CD4-positive, CD25-positive, alpha-beta regulatory T cell (primary cell): ENCODE results near the gene RTN4RL1. TPM values are rescaled to one million over a fixed set of nuclear protein-coding genes. Genes with fewer than 3 reads are reported as not detected.

ENCODE experiments used
- ATAC-seq, 2 donors: fragments of 150-1000 bp; cut with Tn5 transposase; one replicate each; pipeline ENCODE4 v1.10.0; 2021; ENCODE audit warnings: low read depth in 2 of 2, moderate number of reproducible peaks in 2 of 2, moderate library complexity in 1 of 2
- DNase-seq, 3 donors: peaks; one replicate each; pipeline versions ENCODE4 v3.0.0 to v3.0.0-alpha.2; 2012 to 2022; ENCODE audit warnings: mixed read lengths in 1 of 3
- H3K27ac ChIP-seq: one replicate; pipeline ENCODE4 v1.7.0; 2013; ENCODE audit warnings: mild to moderate bottlenecking, low read length; ENCODE audit not compliant: insufficient read depth, poor library complexity, severe bottlenecking
- H3K27me3 ChIP-seq: one replicate; pipeline ENCODE4 v1.7.0; 2013; ENCODE audit warnings: low read length; ENCODE audit not compliant: control insufficient read depth, insufficient read depth
- H3K36me3 ChIP-seq: one replicate; pipeline ENCODE4 v1.7.0; 2013; ENCODE audit warnings: mild to moderate bottlenecking, low read length, moderate library complexity; ENCODE audit not compliant: control insufficient read depth, insufficient read depth
- H3K4me1 ChIP-seq: 2 replicates; pipeline ENCODE4 v1.7.0; 2013; ENCODE audit warnings: mild to moderate bottlenecking, low read length; ENCODE audit not compliant: insufficient read depth, control insufficient read depth, poor library complexity, severe bottlenecking
- H3K4me3 ChIP-seq: one replicate; pipeline ENCODE4 v1.7.0; 2013; ENCODE audit warnings: low read depth, mild to moderate bottlenecking, low read length, moderate library complexity
- H3K9me3 ChIP-seq, 2 experiments: 1 replicate in 1 of 2; 2 replicates in 1 of 2; pipeline ENCODE4 v1.7.0; 2013; ENCODE audit warnings: low read length in 2 of 2, mild to moderate bottlenecking in 1 of 2, moderate library complexity in 1 of 2; ENCODE audit not compliant: control insufficient read depth in 2 of 2
- H3K27ac Mint-ChIP-seq, 3 donors: one replicate each; pipeline ENCODE4 v1.8.0; 2020 to 2022; ENCODE audit warnings: mild to moderate bottlenecking in 3 of 3, mixed read lengths in 3 of 3, moderate library complexity in 2 of 3
- H3K27me3 Mint-ChIP-seq: one replicate; pipeline ENCODE4 v1.8.0; 2022; ENCODE audit warnings: mild to moderate bottlenecking, mixed read lengths
- H3K36me3 Mint-ChIP-seq: one replicate; pipeline ENCODE4 v1.8.0; 2020; ENCODE audit warnings: mixed read lengths
- H3K4me1 Mint-ChIP-seq, 4 donors: one replicate each; pipeline ENCODE4 v1.8.0; 2020 to 2022; ENCODE audit warnings: mixed read lengths in 4 of 4, mild to moderate bottlenecking in 1 of 4
- H3K4me3 Mint-ChIP-seq, 4 donors: one replicate each; pipeline ENCODE4 v1.8.0; 2020 to 2022; ENCODE audit warnings: mild to moderate bottlenecking in 4 of 4, mixed read lengths in 4 of 4, moderate library complexity in 3 of 4
- H3K9me3 Mint-ChIP-seq, 7 donors: one replicate each; pipeline ENCODE4 v1.8.0; 2020 to 2022; ENCODE audit warnings: mixed read lengths in 7 of 7, mild to moderate bottlenecking in 3 of 7, moderate library complexity in 2 of 7
- polyA plus RNA-seq, 4 donors: library from polyadenylated mRNA; unstranded; fragments of 300-500 nt; fragmentation: Illumina TruSeq; gene quantifications; one replicate each; pipeline ENCODE4 v1.2.3, GENCODE V29; 2021
- total RNA-seq: library from RNA; stranded (reverse); gene quantifications from one replicate; pipeline ENCODE4 v1.2.3, GENCODE V29; 2022

Gene RTN4RL1
- total and polyA plus RNA-seq, 5 donors from 2014 or later: 0.14 to 0.35 (median 0.28) TPM; not detected in 2

- H3K36me3 Mint-ChIP-seq: no peaks in the 10 kb centered on the region
- H3K4me3 Mint-ChIP-seq: peak overlapping the region in 2 of 4 donors; percentile 72 to 81
- Histone ChIP-seq H3K4me1 (peaks cover 35% of the 10 kb centered on the region), H3K27ac (no peak overlapping the region), H3K27me3 (peaks cover 7% of the 10 kb centered on the region), H3K36me3 (no peaks in the 10 kb centered on the region), H3K9me3 (no peaks in the 10 kb centered on the region), H3K4me3 (no peak overlapping the region)
- no peaks in the 10 kb centered on the region for H3K9me3 Mint-ChIP-seq
- ATAC-seq (no peak), DNase-seq (peak in 1 of 3 donors; percentile 24)
- H3K27ac Mint-ChIP-seq: no peak overlapping the region
- H3K27me3 Mint-ChIP-seq: peaks cover 71% of the 10 kb centered on the region
- H3K4me1 Mint-ChIP-seq: peaks cover 0 to 18% (median 3%) of the 10 kb centered on the region in 4 donors
Measured at GRCh38 chr17:2023692-2024571, 1.2 kb downstream of the RTN4RL1 start.

GRCh38 chr17:2023256-2023655, 1.9 kb downstream of the RTN4RL1 start:
- Histone ChIP-seq H3K4me1 (peaks cover 35% of the 10 kb centered on the region), H3K9me3 (no peaks in the 10 kb centered on the region), H3K36me3 (no peaks in the 10 kb centered on the region), H3K27ac (no peak overlapping the region), H3K27me3 (peaks cover 7% of the 10 kb centered on the region), H3K4me3 (no peak overlapping the region)
- peak overlapping the region in 1 of 3 donors; percentile 69 for H3K27ac Mint-ChIP-seq
- H3K9me3 Mint-ChIP-seq: no peaks in the 10 kb centered on the region
- H3K4me1 Mint-ChIP-seq: peaks cover 0 to 18% (median 3%) of the 10 kb centered on the region in 4 donors
- DNase-seq: no peak
- no peaks in the 10 kb centered on the region for H3K36me3 Mint-ChIP-seq
- no peak for ATAC-seq
- H3K4me3 Mint-ChIP-seq: peak overlapping the region in 3 of 4 donors; percentile 39 to 68 (median 47)
- peaks cover 69% of the 10 kb centered on the region for H3K27me3 Mint-ChIP-seq

GRCh38 chr17:2022647-2023240, 2.4 kb downstream of the RTN4RL1 start:
- Histone ChIP-seq H3K27me3 (peaks cover 7% of the 10 kb centered on the region), H3K4me1 (peaks cover 35% of the 10 kb centered on the region), H3K36me3 (no peaks in the 10 kb centered on the region), H3K4me3 (no peak overlapping the region), H3K27ac (no peak overlapping the region), H3K9me3 (no peaks in the 10 kb centered on the region)
- ATAC-seq: no peak
- peak overlapping the region; percentile 39 to 68 (median 58) for H3K4me3 Mint-ChIP-seq
- no peak overlapping the region for H3K27ac Mint-ChIP-seq
- peaks cover 0 to 18% (median 3%) of the 10 kb centered on the region in 4 donors for H3K4me1 Mint-ChIP-seq
- DNase-seq: peak in 1 of 3 donors; percentile 16
- H3K27me3 Mint-ChIP-seq: peaks cover 69% of the 10 kb centered on the region
- no peaks in the 10 kb centered on the region for H3K36me3 Mint-ChIP-seq
- H3K9me3 Mint-ChIP-seq: no peaks in the 10 kb centered on the region

- no peak for ATAC-seq
- Mint-ChIP-seq H3K27ac (no peak overlapping the region), H3K4me1 (peaks cover 0 to 13% (median under 1%) of the 10 kb centered on the region in 4 donors), H3K9me3 (no peaks in the 10 kb centered on the region), H3K4me3 (no peak overlapping the region), H3K36me3 (no peaks in the 10 kb centered on the region), H3K27me3 (peaks cover 62% of the 10 kb centered on the region)
- no peak for DNase-seq
- peaks cover 31% of the 10 kb centered on the region for H3K4me1 ChIP-seq
- no peak overlapping the region for H3K4me3 ChIP-seq
- H3K9me3 ChIP-seq: no peaks in the 10 kb centered on the region
- no peaks in the 10 kb centered on the region for H3K36me3 ChIP-seq
- H3K27me3 ChIP-seq: peaks cover 3% of the 10 kb centered on the region
- no peak overlapping the region for H3K27ac ChIP-seq
Measured at GRCh38 chr17:2020721-2021120, 4.4 kb downstream of the RTN4RL1 start.

- Histone ChIP-seq H3K4me3 (no peak overlapping the region), H3K27me3 (peaks cover 3% of the 10 kb centered on the region), H3K9me3 (no peaks in the 10 kb centered on the region), H3K4me1 (peaks cover 22% of the 10 kb centered on the region), H3K27ac (no peak overlapping the region), H3K36me3 (no peaks in the 10 kb centered on the region)
- Mint-ChIP-seq H3K4me1 (peaks cover 0 to 11% (median 0%) of the 10 kb centered on the region in 4 donors), H3K4me3 (no peak overlapping the region), H3K9me3 (no peaks in the 10 kb centered on the region), H3K36me3 (no peaks in the 10 kb centered on the region), H3K27me3 (peaks cover 60% of the 10 kb centered on the region), H3K27ac (no peak overlapping the region)
- no peak for DNase-seq
- ATAC-seq: no peak
Measured at GRCh38 chr17:2019723-2020122, 5.4 kb downstream of the RTN4RL1 start.

GRCh38 chr17:2018716-2019510, 6.2 kb downstream of the RTN4RL1 start:
- DNase-seq: no peak
- Histone ChIP-seq H3K36me3 (no peaks in the 10 kb centered on the region), H3K27ac (no peak overlapping the region), H3K9me3 (no peaks in the 10 kb centered on the region), H3K4me1 (peaks cover 14% of the 10 kb centered on the region), H3K27me3 (peaks cover 3% of the 10 kb centered on the region), H3K4me3 (no peak overlapping the region)
- Mint-ChIP-seq H3K9me3 (no peaks in the 10 kb centered on the region), H3K27ac (no peak overlapping the region), H3K4me3 (no peak overlapping the region), H3K36me3 (no peaks in the 10 kb centered on the region), H3K27me3 (peaks cover 67% of the 10 kb centered on the region), H3K4me1 (peaks cover 0 to 10% (median 0%) of the 10 kb centered on the region in 4 donors)
- ATAC-seq: no peak

- H3K4me1 ChIP-seq: no peaks in the 10 kb centered on the region
- H3K9me3 ChIP-seq: no peaks in the 10 kb centered on the region
- no peaks in the 10 kb centered on the region for H3K36me3 ChIP-seq
- peaks cover 62% of the 10 kb centered on the region for H3K27me3 Mint-ChIP-seq
- peaks cover 0 to under 1% (median 0%) of the 10 kb centered on the region in 4 donors for H3K4me1 Mint-ChIP-seq
- no peaks in the 10 kb centered on the region for H3K36me3 Mint-ChIP-seq
- no peaks in the 10 kb centered on the region for H3K27me3 ChIP-seq
- H3K27ac Mint-ChIP-seq: peak overlapping the region in 1 of 3 donors; percentile 51
- DNase-seq: no peak
- H3K27ac ChIP-seq: no peak overlapping the region
- no peak overlapping the region for H3K4me3 ChIP-seq
- no peak for ATAC-seq
- no peak overlapping the region for H3K4me3 Mint-ChIP-seq
- no peaks in the 10 kb centered on the region for H3K9me3 Mint-ChIP-seq
Measured at GRCh38 chr17:2017274-2017941, 7.7 kb downstream of the RTN4RL1 start.
